HFFc6 (cell line): ENCODE data around the gene CLSTN2. TPM values are rescaled to one million over a fixed set of nuclear protein-coding genes. Genes with fewer than 3 reads are reported as not detected.

Source experiments
- DNase-seq: peaks from one replicate; pipeline ENCODE4 v3.0.0-alpha.2; 2018
- H3K27ac Mint-ChIP-seq: 2 replicates; pipeline ENCODE4 v1.8.0; 2020; ENCODE audit warnings: mild to moderate bottlenecking, mixed read lengths
- H3K27me3 Mint-ChIP-seq: 2 replicates; pipeline ENCODE4 v1.8.0; 2021; ENCODE audit warnings: mild to moderate bottlenecking, moderate library complexity, mixed read lengths; ENCODE audit not compliant: insufficient read depth
- H3K36me3 Mint-ChIP-seq: 2 replicates; pipeline ENCODE4 v1.8.0; 2021; ENCODE audit warnings: low read depth, mixed read lengths
- H3K4me1 Mint-ChIP-seq: 2 replicates; pipeline ENCODE4 v1.8.0; 2020; ENCODE audit warnings: low read depth, mixed read lengths
- H3K4me3 Mint-ChIP-seq: 2 replicates; pipeline ENCODE4 v1.8.0; 2020; ENCODE audit warnings: mild to moderate bottlenecking, moderate library complexity, mixed read lengths
- H3K9me3 Mint-ChIP-seq: 2 replicates; pipeline ENCODE4 v1.8.0; 2020; ENCODE audit warnings: mild to moderate bottlenecking, mixed read lengths
- CTCF ChIP-seq: fragments of 200-600 bp; sonication (generic); IDR thresholded peaks from 2 replicates; pipeline ENCODE4 v1.5.0; 2021; ENCODE audit warnings: antibody characterized with exemption, mild to moderate bottlenecking
- total RNA-seq, 6 experiments: library from RNA; stranded (reverse); fragmentation: NEBNext Ultra II Directional; extraction: Animal tissue kit (Norgen Biotek cat#: 25700); gene quantifications; 2 replicates in 1 of 6; 3 replicates in 5 of 6; pipeline ENCODE4 v1.2.3, GENCODE V29; 2021

CLSTN2 gene
- total RNA-seq, 6 experiments from 2014 or later, result 0.05 TPM; not detected in 5

- no peak for DNase-seq
- TF ChIP-seq CTCF, result no peak
- Mint-ChIP-seq H3K9me3 (peaks cover 68% of the 10 kb centered on the region), H3K27me3 (peaks cover 2% of the 10 kb centered on the region; the same call in 1 of the 2 replicates), H3K4me3 (no peak overlapping the region), H3K36me3 (no peaks in the 10 kb centered on the region), H3K27ac (no peak overlapping the region), H3K4me1 (no peaks in the 10 kb centered on the region)
These were observed 471.7 kb downstream of the CLSTN2 start for GRCh38 chr3:140406655-140407054.

- peaks cover 2% of the 10 kb centered on the region; the same call in 1 of the 2 replicates for H3K27me3 Mint-ChIP-seq
- no peak overlapping the region for H3K27ac Mint-ChIP-seq
- H3K36me3 Mint-ChIP-seq, result no peaks in the 10 kb centered on the region
- H3K9me3 Mint-ChIP-seq, result peaks cover 69% of the 10 kb centered on the region
- no peaks in the 10 kb centered on the region for H3K4me1 Mint-ChIP-seq
- H3K4me3 Mint-ChIP-seq, result no peak overlapping the region
- no peak for DNase-seq
- TF ChIP-seq CTCF, result no peak
These were observed 473.3 kb downstream of the CLSTN2 start for GRCh38 chr3:140408252-140408651.

- TF ChIP-seq CTCF, result no peak
- Mint-ChIP-seq H3K4me1 (no peaks in the 10 kb centered on the region; the same call in 1 of the 2 replicates), H3K27me3 (no peaks in the 10 kb centered on the region), H3K9me3 (peaks cover 13% of the 10 kb centered on the region; the same call in 1 of the 2 replicates), H3K4me3 (no peak overlapping the region), H3K27ac (no peak overlapping the region), H3K36me3 (no peaks in the 10 kb centered on the region)
- no peak for DNase-seq
These were observed 481.7 kb downstream of the CLSTN2 start for GRCh38 chr3:140416666-140417065.

- H3K4me1 Mint-ChIP-seq, result no peaks in the 10 kb centered on the region; the same call in 1 of the 2 replicates
- peak; percentile 10 for DNase-seq
- H3K27me3 Mint-ChIP-seq, result no peaks in the 10 kb centered on the region
- no peaks in the 10 kb centered on the region for H3K36me3 Mint-ChIP-seq
- no peak overlapping the region for H3K27ac Mint-ChIP-seq
- peaks cover 20% of the 10 kb centered on the region for H3K9me3 Mint-ChIP-seq
- TF ChIP-seq CTCF, result no peak
- H3K4me3 Mint-ChIP-seq, result peak overlapping the region; percentile 18; the same call in 1 of the 2 replicates
These were observed 485.8 kb downstream of the CLSTN2 start for GRCh38 chr3:140420621-140421357.

DNA sequence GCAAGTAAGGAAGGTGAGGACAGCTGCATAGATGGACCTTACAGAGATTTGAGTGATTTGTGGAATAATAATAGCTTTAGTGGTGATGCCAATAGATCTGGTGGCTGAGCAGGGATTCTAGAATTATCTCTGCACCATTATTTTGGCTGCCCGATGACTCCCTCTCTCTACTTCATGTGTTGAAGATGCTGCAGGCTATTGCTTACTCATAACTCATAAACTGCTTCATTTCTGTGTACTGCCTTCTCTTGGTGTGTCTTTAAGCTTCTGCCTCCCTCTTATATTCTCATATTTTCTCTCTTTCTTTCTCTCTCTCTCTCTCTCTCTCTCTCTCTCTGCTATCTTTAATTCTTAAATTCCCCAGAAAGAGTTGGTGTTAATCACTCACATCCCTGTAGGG, 486.9 kb downstream of the CLSTN2 start:
- peaks cover 29% of the 10 kb centered on the region for H3K9me3 Mint-ChIP-seq
- no peak overlapping the region for H3K4me3 Mint-ChIP-seq
- no peaks in the 10 kb centered on the region for H3K36me3 Mint-ChIP-seq
- H3K27ac Mint-ChIP-seq, result no peak overlapping the region
- no peak for DNase-seq
- no peaks in the 10 kb centered on the region; the same call in 1 of the 2 replicates for H3K4me1 Mint-ChIP-seq
- TF ChIP-seq CTCF, result no peak
- no peaks in the 10 kb centered on the region for H3K27me3 Mint-ChIP-seq
